GM18520 (cell line): ENCODE data around the gene SF1.

Experiments used
- ATAC-seq: cut with Tn5 transposase; IDR thresholded peaks from one replicate; pipeline ENCODE4 v1.9.1; 2021; ENCODE audit not compliant: unreplicated experiment

The SF1 gene

GRCh38 chr11:64728757-64729365 lies 49.5 kb downstream of the SF1 start:
- no peak for ATAC-seq

GRCh38 chr11:64726867-64727530 lies 51.3 kb downstream of the SF1 start:
- ATAC-seq, result no peak

- no peak for ATAC-seq
Observed at GRCh38 chr11:64726211-64726641, 52.1 kb downstream of the SF1 start.

- ATAC-seq, result no peak
Observed at GRCh38 chr11:64724863-64725532, 53.3 kb downstream of the SF1 start.

GRCh38 chr11:64723907-64724862 lies 54.2 kb downstream of the SF1 start:
- no peak for ATAC-seq

GRCh38 chr11:64723117-64723906 lies 55.0 kb downstream of the SF1 start, which contains the start of gene NRXN2:
TSS of gene NRXN2 (minus strand) at chr11:64723197. CDS start at chr11:64713699, 9,498 bp downstream.
- ATAC-seq, result no peak

- ATAC-seq, result no peak
Observed at GRCh38 chr11:64722141-64723065, 55.9 kb downstream of the SF1 start.

- ATAC-seq, result no peak
Observed at GRCh38 chr11:64721359-64721699, 57.0 kb downstream of the SF1 start.

GRCh38 chr11:64720640-64721358 lies 57.5 kb downstream of the SF1 start:
- no peak for ATAC-seq

- ATAC-seq, result no peak
Observed at GRCh38 chr11:64720167-64720566, 58.2 kb downstream of the SF1 start.

- ATAC-seq, result no peak
Observed at GRCh38 chr11:64719406-64719805, 58.9 kb downstream of the SF1 start.

GRCh38 chr11:64718780-64719124 lies 59.6 kb downstream of the SF1 start:
- ATAC-seq, result no peak

GRCh38 chr11:64718084-64718779 lies 60.1 kb downstream of the SF1 start:
- ATAC-seq, result no peak

- no peak for ATAC-seq
Observed at GRCh38 chr11:64717268-64717578, 61.1 kb downstream of the SF1 start.

GRCh38 chr11:64716473-64717267 lies 61.7 kb downstream of the SF1 start:
- no peak for ATAC-seq

- ATAC-seq, result no peak
Observed at GRCh38 chr11:64715756-64716472, 62.4 kb downstream of the SF1 start.

GRCh38 chr11:64715110-64715509 lies 63.2 kb downstream of the SF1 start:
- ATAC-seq, result no peak
